ENCODE measurements around the gene LIPM. TPM values are rescaled to one million over a fixed set of nuclear protein-coding genes. Genes with fewer than 3 reads are reported as not detected.
"Not testable (repeated sequence)": the region's sequence is repeated elsewhere in the genome, so short reads cannot be mapped to it uniquely, and the experiment has no call there.

The LIPM gene
- polyA plus RNA-seq, 3 donors from 2014 or later, result not detected

GRCh38 chr10:88835910-88836221 lies 33.3 kb downstream of the LIPM start:
- Mint-ChIP-seq H3K9me3 (no peaks in the 10 kb centered on the region), H3K27me3 (ENCODE audit: low read depth in 3 of 3) (no peaks in the 10 kb centered on the region), H3K4me3 (no peak overlapping the region), H3K27ac (no peak overlapping the region), H3K36me3 (no peaks in the 10 kb centered on the region), H3K4me1 (peaks cover 25 to 29% of the 10 kb centered on the region in 2 donors)
- DNase-seq, result no peak

GRCh38 chr10:88837632-88838031 lies 35.1 kb downstream of the LIPM start:
- H3K36me3 Mint-ChIP-seq; H3K27me3 Mint-ChIP-seq (ENCODE audit: low read depth in 3 of 3); H3K9me3 Mint-ChIP-seq; H3K4me3 Mint-ChIP-seq; DNase-seq; H3K27ac Mint-ChIP-seq: not testable (repeated sequence)
- H3K4me1 Mint-ChIP-seq, result peaks cover 15% of the 10 kb centered on the region in 2 donors

- Mint-ChIP-seq H3K36me3 (no peaks in the 10 kb centered on the region), H3K4me1 (peaks cover 2 to 9% of the 10 kb centered on the region in 2 donors), H3K27me3 (ENCODE audit: low read depth in 3 of 3) (peaks cover 0 to 4% (median 0%) of the 10 kb centered on the region in 3 donors), H3K4me3 (no peak overlapping the region), H3K9me3 (no peaks in the 10 kb centered on the region), H3K27ac (no peak overlapping the region)
- DNase-seq, result no peak
These were observed 36.3 kb downstream of the LIPM start for GRCh38 chr10:88838766-88839350.

DNA sequence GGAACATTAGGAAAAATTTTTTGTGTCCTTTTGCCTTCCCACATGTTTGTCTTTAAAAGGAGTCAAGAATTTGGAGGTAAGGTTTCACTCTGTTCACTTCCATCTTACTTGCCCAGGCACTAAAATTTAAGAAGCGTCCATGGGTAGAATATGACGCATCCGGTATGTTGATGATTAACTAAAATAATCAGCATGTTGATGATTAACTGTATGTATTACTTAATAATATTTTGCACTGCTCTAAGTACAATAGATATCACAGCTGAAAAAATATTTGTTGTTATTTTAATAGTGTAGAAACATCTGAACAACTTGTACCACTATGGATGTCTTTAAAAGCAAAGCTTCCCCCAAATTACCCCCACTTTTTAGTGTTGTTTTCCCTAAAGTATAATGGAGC lies 37.6 kb downstream of the LIPM start:
- H3K4me3 Mint-ChIP-seq, result no peak overlapping the region
- peaks cover 0 to 6% of the 10 kb centered on the region in 2 donors for H3K4me1 Mint-ChIP-seq
- H3K9me3 Mint-ChIP-seq, result no peaks in the 10 kb centered on the region
- H3K27ac Mint-ChIP-seq, result no peak overlapping the region
- no peaks in the 10 kb centered on the region for H3K36me3 Mint-ChIP-seq
- H3K27me3 Mint-ChIP-seq (ENCODE audit: low read depth in 3 of 3), result peaks cover 0 to 5% (median 0%) of the 10 kb centered on the region in 3 donors
- DNase-seq, result no peak

DNA sequence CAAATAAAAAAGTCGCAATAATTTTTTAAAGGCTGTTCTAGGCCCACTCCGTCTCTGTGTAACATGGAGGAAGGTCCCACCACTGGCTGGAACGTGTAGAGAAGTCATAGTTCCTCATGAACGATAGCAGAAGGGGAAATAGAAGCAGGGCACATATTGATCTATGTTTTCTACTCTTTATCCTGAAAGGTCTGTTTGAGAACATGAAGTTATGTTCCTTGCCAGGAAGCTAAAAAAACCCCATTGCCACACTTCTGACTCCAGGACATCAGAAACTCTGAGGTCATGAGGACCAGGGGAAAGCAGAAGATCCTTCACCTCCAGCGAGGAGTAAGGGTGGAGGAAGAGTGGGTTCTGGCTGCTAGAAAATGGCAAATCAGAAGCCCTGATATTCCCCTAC lies 38.4 kb downstream of the LIPM start:
- H3K27ac Mint-ChIP-seq, result no peak overlapping the region
- no peak for DNase-seq
- peaks cover 0 to 6% of the 10 kb centered on the region in 2 donors for H3K4me1 Mint-ChIP-seq
- peaks cover 3 to 5% (median 3%) of the 10 kb centered on the region in 3 donors for H3K27me3 Mint-ChIP-seq (ENCODE audit: low read depth in 3 of 3)
- no peaks in the 10 kb centered on the region for H3K36me3 Mint-ChIP-seq
- H3K4me3 Mint-ChIP-seq, result no peak overlapping the region
- no peaks in the 10 kb centered on the region for H3K9me3 Mint-ChIP-seq

DNA sequence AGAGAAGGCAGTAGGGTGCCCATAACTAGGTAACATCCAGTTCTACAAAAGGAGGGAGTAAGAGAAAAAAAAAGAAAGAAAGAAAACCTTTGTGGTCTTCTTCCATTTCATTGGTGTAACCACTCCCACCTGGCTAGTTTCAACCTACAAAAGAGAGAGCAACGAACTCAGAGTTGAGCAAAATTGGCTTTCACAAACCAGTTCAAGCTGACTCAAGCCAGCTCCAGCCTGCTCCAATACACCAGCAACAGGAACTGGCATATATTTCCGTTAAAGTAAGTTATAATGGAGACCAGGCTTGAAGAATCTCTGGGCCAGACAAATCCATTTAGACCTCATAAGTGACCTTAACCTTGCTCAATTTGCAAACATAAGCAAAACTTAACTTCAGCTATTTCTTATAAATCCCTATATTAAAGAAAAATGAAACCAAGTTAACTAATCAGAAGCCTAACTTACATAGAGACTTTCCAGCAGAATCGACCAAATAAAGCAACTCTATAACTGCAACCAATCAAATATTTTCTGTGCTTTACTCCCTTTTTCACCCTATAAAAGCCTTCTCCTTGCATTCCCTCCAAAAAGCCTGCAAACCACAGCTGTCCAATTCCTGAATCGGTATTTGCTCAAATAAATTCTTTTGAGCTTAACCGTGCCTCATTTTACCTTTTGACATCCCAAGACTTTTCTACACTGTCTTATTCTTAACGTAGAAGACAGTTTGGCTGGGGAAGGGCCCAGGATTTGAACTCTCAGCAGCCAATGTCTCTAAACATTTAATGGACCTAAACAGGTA lies 39.0 kb downstream of the LIPM start:
- no peaks in the 10 kb centered on the region for H3K9me3 Mint-ChIP-seq
- peaks cover 0 to 6% of the 10 kb centered on the region in 2 donors for H3K4me1 Mint-ChIP-seq
- no peak for DNase-seq
- H3K27me3 Mint-ChIP-seq (ENCODE audit: low read depth in 3 of 3), result peaks cover 3 to 5% (median 3%) of the 10 kb centered on the region in 3 donors
- H3K27ac Mint-ChIP-seq, result no peak overlapping the region
- no peaks in the 10 kb centered on the region for H3K36me3 Mint-ChIP-seq
- no peak overlapping the region for H3K4me3 Mint-ChIP-seq

- Mint-ChIP-seq H3K36me3 (no peaks in the 10 kb centered on the region), H3K27ac (no peak overlapping the region), H3K9me3 (no peaks in the 10 kb centered on the region), H3K4me3 (no peak overlapping the region), H3K27me3 (ENCODE audit: low read depth in 3 of 3) (peaks cover 3 to 5% (median 3%) of the 10 kb centered on the region in 3 donors), H3K4me1 (peaks cover 0 to 6% of the 10 kb centered on the region in 2 donors)
- no peak for DNase-seq
These were observed 40.6 kb downstream of the LIPM start for GRCh38 chr10:88843171-88843570.

GRCh38 chr10:88848499-88848898 lies 46.0 kb downstream of the LIPM start:
- H3K27me3 Mint-ChIP-seq (ENCODE audit: low read depth in 3 of 3), result peaks cover 3 to 5% (median 4%) of the 10 kb centered on the region in 3 donors
- DNase-seq, result no peak
- no peaks in the 10 kb centered on the region for H3K9me3 Mint-ChIP-seq
- no peaks in the 10 kb centered on the region for H3K4me1 Mint-ChIP-seq
- H3K27ac Mint-ChIP-seq, result no peak overlapping the region
- no peak overlapping the region for H3K4me3 Mint-ChIP-seq
- H3K36me3 Mint-ChIP-seq, result no peaks in the 10 kb centered on the region

GRCh38 chr10:88849234-88849633 lies 46.7 kb downstream of the LIPM start:
- Mint-ChIP-seq H3K27ac (no peak overlapping the region), H3K4me3 (no peak overlapping the region)

DNA sequence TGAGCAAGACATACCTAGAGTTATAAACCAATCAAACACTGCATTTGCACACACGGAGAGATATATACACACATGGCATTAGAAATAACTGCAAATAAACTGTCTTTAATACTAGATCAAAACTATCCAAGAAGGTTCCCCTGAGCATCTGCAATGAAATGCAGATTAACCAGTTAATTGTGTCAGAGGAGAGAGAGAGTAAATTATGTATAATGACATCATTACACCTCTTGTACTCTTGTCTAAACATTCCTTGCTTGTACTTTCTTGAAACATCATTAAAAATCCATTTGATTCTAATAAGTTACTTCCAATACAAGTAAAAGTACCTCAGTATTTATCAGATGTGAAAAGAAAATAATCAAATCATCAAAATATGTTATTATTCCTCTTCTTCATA lies 48.2 kb downstream of the LIPM start:
- Mint-ChIP-seq H3K4me3 (no peak overlapping the region), H3K4me1 (no peaks in the 10 kb centered on the region), H3K36me3 (no peaks in the 10 kb centered on the region), H3K9me3 (no peaks in the 10 kb centered on the region), H3K27ac (no peak overlapping the region), H3K27me3 (ENCODE audit: low read depth in 3 of 3) (peaks cover 0 to 5% (median 2%) of the 10 kb centered on the region in 3 donors)
- DNase-seq, result no peak

More at GRCh38 chr10:88849234-88849633, 46.7 kb downstream of the LIPM start:
- peaks cover 2 to 5% (median 3%) of the 10 kb centered on the region in 3 donors for H3K27me3 Mint-ChIP-seq (ENCODE audit: low read depth in 3 of 3)
- H3K36me3 Mint-ChIP-seq, result no peaks in the 10 kb centered on the region
- no peaks in the 10 kb centered on the region for H3K4me1 Mint-ChIP-seq
- H3K9me3 Mint-ChIP-seq, result no peaks in the 10 kb centered on the region
- no peak for DNase-seq

DNA sequence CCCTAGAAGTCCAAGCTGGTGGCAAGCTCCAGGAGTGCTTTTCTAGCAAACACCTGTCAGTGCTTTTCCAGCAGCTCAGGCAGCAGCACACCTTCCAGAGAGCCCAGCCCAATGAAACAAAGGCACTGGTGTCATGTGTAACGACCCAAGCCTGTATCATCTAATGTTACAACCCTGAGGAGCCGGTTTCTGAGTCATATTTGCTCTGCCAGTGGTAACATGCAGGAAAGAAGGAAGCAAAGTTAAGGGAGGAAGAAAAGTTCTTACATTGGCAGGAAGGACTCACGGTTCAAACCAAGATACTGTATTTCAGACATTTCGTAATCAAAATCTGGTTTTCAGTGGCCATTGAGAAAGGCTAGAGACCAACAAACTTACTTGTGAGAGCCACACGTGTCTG lies 49.2 kb downstream of the LIPM start, which contains the start of gene ANKRD22:
TSS of gene ANKRD22 (minus strand) at position 139 of the 400 bp plus-strand sequence. CDS start 237 bp downstream, outside the sequence.
- no peak within 1 kb of the TSS for H3K4me3 Mint-ChIP-seq
- no peak within 1 kb of the TSS for H3K27ac Mint-ChIP-seq
- no peaks in the 10 kb centered on the region for H3K36me3 Mint-ChIP-seq

DNA sequence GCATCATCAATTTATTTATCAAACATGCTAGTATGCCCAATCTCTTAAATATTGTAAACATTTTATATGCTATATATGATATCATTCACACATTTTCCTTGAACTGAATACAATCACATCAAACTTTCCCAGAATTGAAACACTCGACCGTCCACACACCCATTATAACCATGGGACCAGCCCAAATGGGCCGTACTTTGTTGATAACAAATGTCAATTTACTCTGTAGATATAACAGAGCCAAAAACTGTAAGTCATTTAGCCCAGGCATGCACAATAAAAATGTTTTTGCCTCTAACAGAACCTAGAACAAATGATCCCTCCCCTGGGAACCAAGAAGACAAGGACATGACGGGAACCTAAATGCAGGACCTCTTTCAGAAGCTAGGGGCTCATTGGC lies 49.8 kb downstream of the LIPM start:
- no peaks in the 10 kb centered on the region for H3K36me3 Mint-ChIP-seq
- H3K27me3 Mint-ChIP-seq (ENCODE audit: low read depth in 3 of 3), result peaks cover 0 to 5% (median 2%) of the 10 kb centered on the region in 3 donors
- no peaks in the 10 kb centered on the region for H3K4me1 Mint-ChIP-seq
- H3K4me3 Mint-ChIP-seq, result no peak overlapping the region
- no peaks in the 10 kb centered on the region for H3K9me3 Mint-ChIP-seq
- no peak overlapping the region for H3K27ac Mint-ChIP-seq
- no peak for DNase-seq

More for the DNA sequence above, 49.2 kb downstream of the LIPM start, which contains the start of gene ANKRD22:
- no peaks in the 10 kb centered on the region for H3K4me1 Mint-ChIP-seq
- H3K9me3 Mint-ChIP-seq, result no peaks in the 10 kb centered on the region
- H3K27me3 Mint-ChIP-seq (ENCODE audit: low read depth in 3 of 3), result peaks cover 0 to 5% (median 2%) of the 10 kb centered on the region in 3 donors
- no peak for DNase-seq

GRCh38 chr10:88853155-88853881 lies 50.8 kb downstream of the LIPM start:
- DNase-seq, result no peak

GRCh38 chr10:88854684-88855083 lies 52.2 kb downstream of the LIPM start:
- Mint-ChIP-seq H3K4me3 (no peak overlapping the region), H3K27me3 (ENCODE audit: low read depth in 3 of 3) (peaks cover 0 to 7% (median 0%) of the 10 kb centered on the region in 3 donors), H3K9me3 (no peaks in the 10 kb centered on the region), H3K27ac (no peak overlapping the region), H3K4me1 (no peaks in the 10 kb centered on the region), H3K36me3 (no peaks in the 10 kb centered on the region)
- DNase-seq, result no peak

More at GRCh38 chr10:88853155-88853881, 50.8 kb downstream of the LIPM start:
- H3K36me3 Mint-ChIP-seq, result no peaks in the 10 kb centered on the region
- H3K9me3 Mint-ChIP-seq, result no peaks in the 10 kb centered on the region
- H3K4me3 Mint-ChIP-seq, result no peak overlapping the region
- peaks cover 0 to 5% (median 1%) of the 10 kb centered on the region in 3 donors for H3K27me3 Mint-ChIP-seq (ENCODE audit: low read depth in 3 of 3)
- H3K4me1 Mint-ChIP-seq, result no peaks in the 10 kb centered on the region
- no peak overlapping the region for H3K27ac Mint-ChIP-seq
